ENCODE data around the gene SRGAP3.

The SRGAP3 gene

GRCh38 chr3:9098716-9099675, 150.4 kb downstream of the SRGAP3 start:
- no peak overlapping the region for H3K27ac ChIP-seq (ENCODE audit: low read depth, low read length, poor library complexity, severe bottlenecking)
- H3K27me3 ChIP-seq (ENCODE audit: insufficient read depth, low read length) = peaks cover 5% of the 10 kb centered on the region; the same call in 1 of the 2 replicates
- H3K4me1 ChIP-seq (ENCODE audit: insufficient read depth, low read length, severe bottlenecking) = no peaks in the 10 kb centered on the region
- H3K36me3 ChIP-seq (ENCODE audit: insufficient read depth, low read length) = no peaks in the 10 kb centered on the region
- H3K9ac ChIP-seq (ENCODE audit: low read length) = no peak overlapping the region
- H3F3A ChIP-seq (ENCODE audit: insufficient read depth, low read length) = no peaks in the 10 kb centered on the region
- H3K9me3 ChIP-seq (ENCODE audit: low read length) = no peaks in the 10 kb centered on the region
- no peak overlapping the region for H3K4me2 ChIP-seq (ENCODE audit: low read length)
- no peak for TF ChIP-seq CTCF (IDR thresholded peaks at IDR 0.05; ENCODE audit: low read length)
- H2AFZ ChIP-seq (ENCODE audit: low read length) = no peak overlapping the region
- no peaks in the 10 kb centered on the region for H3K79me2 ChIP-seq (ENCODE audit: insufficient read depth, low read length)
- no peak overlapping the region for H3K4me3 ChIP-seq (ENCODE audit: low read depth, low read length, poor library complexity, severe bottlenecking)
- no peaks in the 10 kb centered on the region for H4K20me1 ChIP-seq (ENCODE audit: insufficient read depth, low read length)
- no peaks in the 10 kb centered on the region for H3K9me2 ChIP-seq (ENCODE audit: low read depth, low read length)

- H3K79me2 ChIP-seq (ENCODE audit: insufficient read depth, low read length) = no peaks in the 10 kb centered on the region
- no peaks in the 10 kb centered on the region for H3F3A ChIP-seq (ENCODE audit: insufficient read depth, low read length)
- no peaks in the 10 kb centered on the region for H3K4me1 ChIP-seq (ENCODE audit: insufficient read depth, low read length, severe bottlenecking)
- H3K9me3 ChIP-seq (ENCODE audit: low read length) = no peaks in the 10 kb centered on the region
- H2AFZ ChIP-seq (ENCODE audit: low read length) = no peak overlapping the region
- no peak overlapping the region for H3K27ac ChIP-seq (ENCODE audit: low read depth, low read length, poor library complexity, severe bottlenecking)
- H3K36me3 ChIP-seq (ENCODE audit: insufficient read depth, low read length) = no peaks in the 10 kb centered on the region
- H4K20me1 ChIP-seq (ENCODE audit: insufficient read depth, low read length) = no peaks in the 10 kb centered on the region
- no peak overlapping the region for H3K4me3 ChIP-seq (ENCODE audit: low read depth, low read length, poor library complexity, severe bottlenecking)
- H3K9ac ChIP-seq (ENCODE audit: low read length) = no peak overlapping the region
- no peak for TF ChIP-seq EZH2 (IDR thresholded peaks at IDR 0.05; ENCODE audit: borderline replicate concordance, low read length)
- no peak for TF ChIP-seq CTCF (IDR thresholded peaks at IDR 0.05; ENCODE audit: low read length)
- H3K9me2 ChIP-seq (ENCODE audit: low read depth, low read length) = no peaks in the 10 kb centered on the region
- H3K27me3 ChIP-seq (ENCODE audit: insufficient read depth, low read length) = peaks cover 5% of the 10 kb centered on the region; the same call in 1 of the 2 replicates
- H3K4me2 ChIP-seq (ENCODE audit: low read length) = no peak overlapping the region
Observed at GRCh38 chr3:9097495-9097894, 152.0 kb downstream of the SRGAP3 start.

- H3K4me3 ChIP-seq (ENCODE audit: low read depth, low read length, poor library complexity, severe bottlenecking) = no peak overlapping the region
- no peaks in the 10 kb centered on the region for H3F3A ChIP-seq (ENCODE audit: insufficient read depth, low read length)
- H3K4me2 ChIP-seq (ENCODE audit: low read length) = no peak overlapping the region
- H3K9me2 ChIP-seq (ENCODE audit: low read depth, low read length) = no peaks in the 10 kb centered on the region
- no peak overlapping the region for H3K9ac ChIP-seq (ENCODE audit: low read length)
- no peak overlapping the region for H3K27ac ChIP-seq (ENCODE audit: low read depth, low read length, poor library complexity, severe bottlenecking)
- H3K9me3 ChIP-seq (ENCODE audit: low read length) = no peaks in the 10 kb centered on the region
- H3K4me1 ChIP-seq (ENCODE audit: insufficient read depth, low read length, severe bottlenecking) = no peaks in the 10 kb centered on the region
- H3K36me3 ChIP-seq (ENCODE audit: insufficient read depth, low read length) = no peaks in the 10 kb centered on the region
- H2AFZ ChIP-seq (ENCODE audit: low read length) = no peak overlapping the region
- no peaks in the 10 kb centered on the region for H3K79me2 ChIP-seq (ENCODE audit: insufficient read depth, low read length)
- H4K20me1 ChIP-seq (ENCODE audit: insufficient read depth, low read length) = no peaks in the 10 kb centered on the region
- TF ChIP-seq CTCF (IDR thresholded peaks at IDR 0.05; ENCODE audit: low read length) (no peak), EZH2 (IDR thresholded peaks at IDR 0.05; ENCODE audit: borderline replicate concordance, low read length) (no peak)
- no peaks in the 10 kb centered on the region for H3K27me3 ChIP-seq (ENCODE audit: insufficient read depth, low read length)
Observed at GRCh38 chr3:9091486-9092235, 157.8 kb downstream of the SRGAP3 start.
